HepG2 (cell line): ENCODE results near the gene MS4A6E. TPM values are rescaled to one million over a fixed set of nuclear protein-coding genes. Genes with fewer than 3 reads are reported as not detected.

Experiments
- ATAC-seq: fragments of 200-7000 bp; cut with Tn5 transposase; 3 replicates; pipeline ENCODE4 v1.9.1; 2020; ENCODE audit warnings: mild to moderate bottlenecking, moderate library complexity
- BruUV-seq: library from RNA; stranded (reverse); fragments of 400-500 nt; replicated peaks from 2 replicates; lab custom pipeline; 2021; lab: Mats Ljungman, UMichigan
- CTCF ChIA-PET: fragments of 300-600 bp; formaldehyde crosslinking; extraction: SDS; loops from one replicate; lab custom pipeline; 2021; ENCODE audit warnings: low total read pairs, inconsistent platforms, low intra/inter-chr PET ratio; lab: Yijun Ruan, JAX
- POLR2A ChIA-PET: fragments of 350-600 bp; sonication (Branson Sonifier 250); formaldehyde crosslinking; loops from one replicate; lab custom pipeline; 2020; ENCODE audit warnings: antibody characterized with exemption, inconsistent platforms; lab: Yijun Ruan, JAX
- DNase-seq: peaks from one replicate; pipeline ENCODE4 v3.0.0-alpha.2; 2015; ENCODE audit warnings: low spot score
- FAIRE-seq: peaks from 3 replicates; lab custom pipeline; 2011; peaks lifted over from hg19 to GRCh38; lab: Jason Lieb, UNC
- H2AFZ ChIP-seq: one replicate; pipeline ENCODE4 v1.6.1; 2011; ENCODE audit warnings: low read length, inconsistent platforms
- H3K27ac ChIP-seq: fragments of 300-600 bp; 3 replicates; pipeline ENCODE4 v1.8.0; 2011; ENCODE audit warnings: mixed run types, mild to moderate bottlenecking, mixed read lengths, low read length, inconsistent platforms; ENCODE audit not compliant: insufficient read depth; ENCODE audit errors: extremely low read length
- H3K27me3 ChIP-seq, 2 experiments: fragments of 200-600 bp in 1 of 2; 2 replicates in 1 of 2; 3 replicates in 1 of 2; pipeline versions ENCODE4 v1.6.0 to v1.8.0; 2011; ENCODE audit warnings: low read length in 2 of 2, mild to moderate bottlenecking in 2 of 2, moderate library complexity in 2 of 2, inconsistent platforms in 1 of 2; ENCODE audit not compliant: insufficient read depth in 2 of 2, control insufficient read depth in 1 of 2
- H3K36me3 ChIP-seq, 2 experiments: fragments of 200-600 bp in 1 of 2; replicated peaks in 1 of 2; 2 replicates in 1 of 2; 3 replicates in 1 of 2; pipeline versions ENCODE4 v1.5.1 to v1.8.0; 2011; ENCODE audit warnings: low read length in 2 of 2, inconsistent platforms in 1 of 2; ENCODE audit not compliant: insufficient read depth in 2 of 2, control insufficient read depth in 1 of 2
- H3K4me1 ChIP-seq: 2 replicates; pipeline ENCODE4 v1.5.1; 2012; ENCODE audit warnings: low read length, inconsistent platforms; ENCODE audit not compliant: insufficient read depth
- H3K4me2 ChIP-seq: 2 replicates; pipeline ENCODE4 v1.6.0; 2011; ENCODE audit warnings: low read depth, low read length, inconsistent platforms
- H3K4me3 ChIP-seq, 3 experiments: fragments of 200-600 bp in 1 of 3; sonication (generic), shearing (Covaris generic) in 1 of 3; replicated peaks in 1 of 3; 2 replicates each; pipeline ENCODE4 v1.5.1; 2011 to 2016; ENCODE audit warnings: low read length in 3 of 3, inconsistent platforms in 2 of 3, low read depth in 2 of 3, mild to moderate bottlenecking in 2 of 3, control low read depth in 1 of 3, mixed read lengths in 1 of 3; ENCODE audit not compliant: insufficient read depth in 1 of 3
- H3K79me2 ChIP-seq: one replicate; pipeline ENCODE4 v1.6.1; 2011; ENCODE audit warnings: low read length, inconsistent platforms; ENCODE audit not compliant: insufficient read depth
- H3K9ac ChIP-seq: 2 replicates; pipeline ENCODE4 v1.6.0; 2011; ENCODE audit warnings: mild to moderate bottlenecking, low read depth, low read length, inconsistent platforms; ENCODE audit not compliant: insufficient read depth
- H3K9me3 ChIP-seq: 2 replicates; pipeline ENCODE4 v1.5.1; 2012; ENCODE audit warnings: mild to moderate bottlenecking, low read length
- H4K20me1 ChIP-seq: 2 replicates; pipeline ENCODE4 v1.6.0; 2011; ENCODE audit warnings: inconsistent platforms, mild to moderate bottlenecking, low read length, moderate library complexity; ENCODE audit not compliant: insufficient read depth
- CHD2 ChIP-seq: IDR thresholded peaks from 2 replicates; pipeline ENCODE4 v1.6.1; 2011; ENCODE audit warnings: low read depth, low read length, improper control_type of control experiment
- HNRNPK ChIP-seq: fragments of 200-400 bp; formaldehyde crosslinking; IDR thresholded peaks from 2 replicates; pipeline ENCODE4 v1.6.1; 2018; ENCODE audit warnings: low read length, low read depth, moderate library complexity, mild to moderate bottlenecking; ENCODE audit not compliant: poor library complexity, severe bottlenecking
- POGZ ChIP-seq: sonication (generic); formaldehyde crosslinking; IDR thresholded peaks from 2 replicates; pipeline ENCODE4 v1.4.0; 2020; ENCODE audit warnings: mild to moderate bottlenecking, missing genetic modification reagents
- RELA ChIP-seq: sonication (generic); formaldehyde crosslinking; IDR thresholded peaks from 2 replicates; pipeline ENCODE4 v1.4.0; 2020; ENCODE audit warnings: missing genetic modification reagents
- WGBS: methylation state at CpG from one replicate; pipeline ENCODE4 v1.1.6; 2017; ENCODE audit warnings: low lambda C conversion rate; 5-methylcytosine and 5-hydroxymethylcytosine counted together
- in situ Hi-C: cut with HindIII; loops from 2 replicates; pipeline ENCODE4 v1.10.0; 2017; ENCODE audit warnings: low pct_unique_long_range_greater_than_20kb; ENCODE audit not compliant: extremely low pct_ligation_motif_present
- intact Hi-C: fragments of 100-400 bp; cut with micrococcal nuclease; formaldehyde crosslinking; loops from one replicate; pipeline ENCODE4 v1.10.0; 2022; ENCODE audit not compliant: unreplicated experiment
- polyA plus RNA-seq, 8 experiments: library from polyadenylated mRNA; depleted of rRNA in 3 of 8; stranded (reverse) in 7 of 8; unstranded in 1 of 8; fragments of >200 nt; fragmentation: Illumina TruSeq in 4 of 8; extraction: Trizol in 4 of 8; gene quantifications; 2 replicates each; pipeline versions ENCODE4 v1.2.1 to v1.2.3, GENCODE V29; 2011 to 2016; ENCODE audit warnings: low read depth in 4 of 8, missing spikeins in 1 of 8, mixed read lengths in 1 of 8; ENCODE audit not compliant: insufficient read depth in 1 of 8
- total RNA-seq, 5 experiments: library from RNA; depleted of rRNA; stranded (reverse); fragments of >200 nt; fragmentation: Illumina TruSeq; extraction: Trizol; gene quantifications; 2 replicates each; pipeline ENCODE4 v1.2.3, GENCODE V29; 2016; ENCODE audit warnings: low read depth in 1 of 5
- TF ChIP-seq, protein P1 (sequence below): sonication (generic); formaldehyde crosslinking; IDR thresholded peaks from 2 replicates; pipeline ENCODE4 v1.5.0; 2020; ENCODE audit warnings: mild to moderate bottlenecking, missing genetic modification reagents

Gene MS4A6E
- total and polyA plus RNA-seq, 2 of the 13 experiments (the other 11 are each of a cell fraction or from before 2014, with no cell fraction given) = not detected

DNA sequence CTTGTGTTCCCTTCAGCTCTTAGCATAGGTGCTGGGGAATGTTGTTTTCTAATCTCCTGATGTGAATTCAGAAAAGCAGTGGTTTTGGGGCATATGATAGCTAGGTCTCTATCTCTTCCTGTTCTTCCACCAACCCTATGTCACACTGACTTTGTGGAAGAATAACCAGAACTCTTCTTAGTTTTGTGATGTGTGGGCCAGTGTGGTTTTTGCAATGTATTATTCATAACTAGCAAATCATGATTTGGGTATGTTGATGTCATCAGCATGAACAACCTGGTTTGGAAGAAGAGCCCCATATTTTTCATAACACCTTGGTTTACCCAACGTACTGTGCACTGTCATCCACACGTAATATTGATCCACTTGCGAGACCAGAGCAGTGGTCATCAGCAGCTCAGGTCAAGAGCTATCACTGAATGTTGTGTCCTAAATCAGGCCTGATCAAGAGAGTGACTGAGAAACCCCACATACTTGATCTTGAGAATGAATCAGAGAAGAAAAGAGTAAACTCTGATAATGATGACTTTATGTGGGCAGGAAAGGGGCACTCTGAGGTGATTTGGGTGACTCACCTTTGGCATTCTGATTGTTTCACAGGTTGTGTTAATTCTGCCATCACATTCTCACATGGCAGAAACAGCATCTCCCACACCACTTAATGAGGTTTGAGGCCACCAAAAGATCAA is 19.4 kb upstream of the MS4A6E start:
- CTCF ChIA-PET = no interaction called here

More for the DNA sequence above, 19.4 kb upstream of the MS4A6E start:
- Histone ChIP-seq H3K4me2 (no peak overlapping the region), H2AFZ (no peak overlapping the region), H4K20me1 (no peaks in the 10 kb centered on the region), H3K27ac (no peak overlapping the region), H3K36me3 (no peaks in the 10 kb centered on the region), H3K4me1 (no peaks in the 10 kb centered on the region), H3K79me2 (no peaks in the 10 kb centered on the region), H3K9ac (no peak overlapping the region), H3K4me3 (no peak overlapping the region), H3K27me3 (no peaks in the 10 kb centered on the region; a peak in 1 of 5 replicates), H3K9me3 (no peaks in the 10 kb centered on the region)
- no peak for TF ChIP-seq RELA (CRISPR knock-in tag)
- TF ChIP-seq HNRNPK = no peak
- TF ChIP-seq, protein P1, sequence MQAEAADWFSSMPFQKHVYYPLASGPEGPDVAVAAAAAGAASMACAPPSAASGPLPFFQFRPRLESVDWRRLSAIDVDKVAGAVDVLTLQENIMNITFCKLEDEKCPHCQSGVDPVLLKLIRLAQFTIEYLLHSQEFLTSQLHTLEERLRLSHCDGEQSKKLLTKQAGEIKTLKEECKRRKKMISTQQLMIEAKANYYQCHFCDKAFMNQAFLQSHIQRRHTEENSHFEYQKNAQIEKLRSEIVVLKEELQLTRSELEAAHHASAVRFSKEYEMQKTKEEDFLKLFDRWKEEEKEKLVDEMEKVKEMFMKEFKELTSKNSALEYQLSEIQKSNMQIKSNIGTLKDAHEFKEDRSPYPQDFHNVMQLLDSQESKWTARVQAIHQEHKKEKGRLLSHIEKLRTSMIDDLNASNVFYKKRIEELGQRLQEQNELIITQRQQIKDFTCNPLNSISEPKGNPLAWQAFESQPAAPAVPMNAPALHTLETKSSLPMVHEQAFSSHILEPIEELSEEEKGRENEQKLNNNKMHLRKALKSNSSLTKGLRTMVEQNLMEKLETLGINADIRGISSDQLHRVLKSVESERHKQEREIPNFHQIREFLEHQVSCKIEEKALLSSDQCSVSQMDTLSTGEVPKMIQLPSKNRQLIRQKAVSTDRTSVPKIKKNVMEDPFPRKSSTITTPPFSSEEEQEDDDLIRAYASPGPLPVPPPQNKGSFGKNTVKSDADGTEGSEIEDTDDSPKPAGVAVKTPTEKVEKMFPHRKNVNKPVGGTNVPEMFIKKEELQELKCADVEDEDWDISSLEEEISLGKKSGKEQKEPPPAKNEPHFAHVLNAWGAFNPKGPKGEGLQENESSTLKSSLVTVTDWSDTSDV (CRISPR knock-in tag) = no peak
- no peak for TF ChIP-seq CHD2
- no peak for TF ChIP-seq POGZ
- FAIRE-seq = no peak
- WGBS = 7% methylated on average over 3 of the region's 3 CpGs
- in situ Hi-C loops (no loop called here), intact Hi-C loops (no loop called here)
- DNase-seq = no peak
- no TSS peak for BruUV-seq
- ATAC-seq = no peak
- POLR2A ChIA-PET = no interaction called here
